ENCODE results near the gene MCU. TPM values are rescaled to one million over a fixed set of nuclear protein-coding genes. Genes with fewer than 3 reads are reported as not detected.
A peak's percentile ranks its signal among the peaks of the same experiment; 100 is the strongest.
"Not testable (repeated sequence)": the region's sequence is repeated elsewhere in the genome, so short reads cannot be mapped to it uniquely, and the experiment has no call there.

MCU gene
- total RNA-seq, 1 donor from 2014 or later, result 44.7 TPM

- TF ChIP-seq POLR2A (IDR thresholded peaks at IDR 0.05), result no peak
- TF ChIP-seq POLR2AphosphoS5 (IDR thresholded peaks at IDR 0.05; ENCODE audit: insufficient read depth in 1 of 2, low read depth in 1 of 2), result no peak
- TF ChIP-seq CTCF (IDR thresholded peaks at IDR 0.05), result no peak
- Histone ChIP-seq H3K27me3 (no peaks in the 10 kb centered on the region), H3K4me3 (no peak overlapping the region), H3K9me3 (no peaks in the 10 kb centered on the region), H3K36me3 (no peaks in the 10 kb centered on the region), H3K4me1 (peaks cover 30% of the 10 kb centered on the region), H3K27ac (no peak overlapping the region)
- intact Hi-C loops (cut with DNase I), result no loop called here
- DNase-seq (ENCODE audit: extremely low spot score in 2 of 2), result no peak
Observed at GRCh38 chr10:72736828-72737220, 44.9 kb downstream of the MCU start.

- H3K27me3 ChIP-seq; H3K27ac ChIP-seq; DNase-seq (ENCODE audit: extremely low spot score in 2 of 2); H3K9me3 ChIP-seq; H3K36me3 ChIP-seq; intact Hi-C loops (cut with DNase I); H3K4me3 ChIP-seq: not testable (repeated sequence)
- peaks cover 30% of the 10 kb centered on the region for H3K4me1 ChIP-seq
Observed at GRCh38 chr10:72737357-72737756, 45.4 kb downstream of the MCU start.

- no peaks in the 10 kb centered on the region for H3K9me3 ChIP-seq
- peaks cover 30% of the 10 kb centered on the region for H3K4me1 ChIP-seq
- no peak overlapping the region for H3K4me3 ChIP-seq
- intact Hi-C loops (cut with DNase I), result no loop called here
- H3K27me3 ChIP-seq, result no peaks in the 10 kb centered on the region
- H3K36me3 ChIP-seq, result no peaks in the 10 kb centered on the region
- H3K27ac ChIP-seq, result peak overlapping the region; percentile 21
- TF ChIP-seq POLR2AphosphoS5 (IDR thresholded peaks at IDR 0.05; ENCODE audit: insufficient read depth in 1 of 2, low read depth in 1 of 2) (no peak), POLR2A (IDR thresholded peaks at IDR 0.05) (no peak), CTCF (IDR thresholded peaks at IDR 0.05) (no peak)
- no peak for DNase-seq (ENCODE audit: extremely low spot score in 2 of 2)
Observed at GRCh38 chr10:72738486-72738885, 46.5 kb downstream of the MCU start.

GRCh38 chr10:72740528-72740927, 48.6 kb downstream of the MCU start:
- H3K27me3 ChIP-seq, result no peaks in the 10 kb centered on the region
- no peaks in the 10 kb centered on the region for H3K36me3 ChIP-seq
- intact Hi-C loops (cut with DNase I), result no loop called here
- no peak overlapping the region for H3K27ac ChIP-seq
- TF ChIP-seq POLR2A (IDR thresholded peaks at IDR 0.05), result no peak
- TF ChIP-seq CTCF (IDR thresholded peaks at IDR 0.05), result no peak
- TF ChIP-seq POLR2AphosphoS5 (IDR thresholded peaks at IDR 0.05; ENCODE audit: insufficient read depth in 1 of 2, low read depth in 1 of 2), result no peak
- peaks cover 40% of the 10 kb centered on the region for H3K4me1 ChIP-seq
- no peak for DNase-seq (ENCODE audit: extremely low spot score in 2 of 2)
- no peak overlapping the region for H3K4me3 ChIP-seq
- no peaks in the 10 kb centered on the region for H3K9me3 ChIP-seq

- Histone ChIP-seq H3K27ac (no peak overlapping the region), H3K9me3 (no peaks in the 10 kb centered on the region), H3K27me3 (no peaks in the 10 kb centered on the region), H3K36me3 (no peaks in the 10 kb centered on the region), H3K4me3 (no peak overlapping the region), H3K4me1 (peaks cover 30% of the 10 kb centered on the region)
- TF ChIP-seq POLR2AphosphoS5 (IDR thresholded peaks at IDR 0.05; ENCODE audit: insufficient read depth in 1 of 2, low read depth in 1 of 2) (no peak), CTCF (IDR thresholded peaks at IDR 0.05) (no peak), POLR2A (IDR thresholded peaks at IDR 0.05) (no peak)
- no peak for DNase-seq (ENCODE audit: extremely low spot score in 2 of 2)
- intact Hi-C loops (cut with DNase I), result no loop called here
Observed at GRCh38 chr10:72742092-72742491, 50.1 kb downstream of the MCU start.

- H3K4me3 ChIP-seq, result no peak overlapping the region
- TF ChIP-seq CTCF (IDR thresholded peaks at IDR 0.05), result no peak
- no peak for TF ChIP-seq POLR2A (IDR thresholded peaks at IDR 0.05)
- no peak for TF ChIP-seq POLR2AphosphoS5 (IDR thresholded peaks at IDR 0.05; ENCODE audit: insufficient read depth in 1 of 2, low read depth in 1 of 2)
- intact Hi-C loops (cut with DNase I), result no loop called here
- H3K27ac ChIP-seq, result no peak overlapping the region
- H3K27me3 ChIP-seq, result no peaks in the 10 kb centered on the region
- H3K9me3 ChIP-seq, result no peaks in the 10 kb centered on the region
- H3K36me3 ChIP-seq, result no peaks in the 10 kb centered on the region
- peaks cover 30% of the 10 kb centered on the region for H3K4me1 ChIP-seq
- DNase-seq (ENCODE audit: extremely low spot score in 2 of 2), result no peak
Observed at GRCh38 chr10:72742797-72743196, 50.9 kb downstream of the MCU start.
